ENCODE results near the gene DNHD1.

The DNHD1 gene

DNA sequence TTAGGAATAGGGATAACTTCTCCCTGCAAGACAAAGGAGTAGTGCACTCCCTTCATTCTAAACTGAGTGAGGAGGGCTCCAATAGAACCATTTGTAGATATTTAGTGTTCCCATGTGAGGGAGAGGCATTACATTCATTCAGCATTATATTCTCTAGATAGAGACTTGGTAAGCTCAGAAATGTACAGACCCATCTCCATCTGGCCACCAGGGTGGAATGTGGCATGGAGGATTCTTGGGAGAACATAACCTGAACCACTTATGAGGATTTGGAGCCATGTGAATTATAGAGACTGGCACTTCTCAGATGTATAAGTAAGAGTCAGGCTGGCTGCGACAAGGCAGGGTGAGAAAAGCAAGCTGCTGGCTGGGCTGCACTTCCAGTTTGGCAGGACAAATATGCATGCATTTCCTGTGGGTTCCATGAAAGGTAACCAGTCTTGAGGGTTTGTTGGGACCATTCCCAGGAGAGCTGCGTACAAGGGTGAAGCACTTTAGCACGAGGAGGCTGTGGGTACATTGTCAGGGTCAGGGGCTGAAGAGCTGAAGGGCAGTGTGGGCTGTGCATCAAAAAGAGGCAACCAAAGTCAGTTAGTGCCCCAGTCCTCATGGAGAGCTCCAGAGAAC lies 97.2 kb downstream of the DNHD1 start:
- H3K4me3 ChIP-seq (ENCODE audit: low read length) = no peak overlapping the region
- TF ChIP-seq ZNF274 (IDR thresholded peaks at IDR 0.05; ENCODE audit: low read depth, low read length) = no peak

DNA sequence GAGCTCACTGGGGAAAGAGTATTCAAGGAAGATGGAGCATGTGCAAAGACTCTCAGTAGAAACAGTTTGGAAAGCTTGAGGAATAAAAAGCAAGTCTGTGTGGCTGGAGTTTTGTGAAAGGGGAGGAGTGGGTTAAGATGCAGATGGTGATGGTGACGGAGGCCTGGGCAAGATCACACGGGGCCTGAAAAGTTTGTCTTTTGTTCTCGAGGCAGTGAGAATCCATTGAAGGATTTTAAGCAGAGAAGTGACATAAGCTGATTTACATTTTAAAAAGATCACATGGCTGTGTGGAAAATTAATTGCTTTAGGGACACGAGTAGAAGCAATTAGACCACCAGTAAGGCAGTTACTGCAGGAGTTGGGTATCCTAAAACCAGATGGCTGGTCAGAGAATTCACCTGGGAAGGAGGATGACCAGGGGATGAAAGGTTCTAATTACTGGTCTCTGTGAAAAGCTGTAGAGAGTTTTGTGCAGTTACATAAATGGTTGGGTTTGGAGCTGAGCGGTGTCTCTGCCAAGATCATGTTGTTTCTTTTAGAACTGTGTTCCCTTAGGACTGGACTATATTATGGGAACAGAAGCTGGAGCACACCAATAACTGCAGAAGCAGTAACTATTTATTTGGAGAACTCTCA lies 99.3 kb downstream of the DNHD1 start:
- no peak for TF ChIP-seq ZNF274 (IDR thresholded peaks at IDR 0.05; ENCODE audit: low read depth, low read length)

DNA sequence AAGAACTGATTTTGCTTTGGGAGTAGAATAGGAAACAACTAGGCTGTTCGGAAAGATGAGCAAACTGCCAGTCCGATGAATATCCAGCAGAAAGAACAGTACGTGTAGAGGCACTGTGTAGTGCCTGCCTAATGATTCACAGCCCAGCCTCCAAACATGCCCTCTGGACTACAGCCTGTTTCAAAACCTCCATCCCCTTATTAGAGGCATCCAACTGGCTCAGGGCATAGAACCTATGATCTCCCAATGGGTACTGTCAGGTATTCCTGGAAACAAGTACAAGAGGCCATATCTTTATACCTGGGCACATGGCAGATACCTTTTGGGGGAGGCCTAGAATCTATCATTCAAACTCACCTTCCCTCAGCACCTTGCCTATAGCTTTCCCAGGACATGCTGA lies 101.5 kb downstream of the DNHD1 start:
- no peak for TF ChIP-seq ZNF274 (IDR thresholded peaks at IDR 0.05; ENCODE audit: low read depth, low read length)
- no peak overlapping the region for H3K4me3 ChIP-seq (ENCODE audit: low read length)

More for the DNA sequence above, 99.3 kb downstream of the DNHD1 start:
- no peak overlapping the region for H3K4me3 ChIP-seq (ENCODE audit: low read length)

DNA sequence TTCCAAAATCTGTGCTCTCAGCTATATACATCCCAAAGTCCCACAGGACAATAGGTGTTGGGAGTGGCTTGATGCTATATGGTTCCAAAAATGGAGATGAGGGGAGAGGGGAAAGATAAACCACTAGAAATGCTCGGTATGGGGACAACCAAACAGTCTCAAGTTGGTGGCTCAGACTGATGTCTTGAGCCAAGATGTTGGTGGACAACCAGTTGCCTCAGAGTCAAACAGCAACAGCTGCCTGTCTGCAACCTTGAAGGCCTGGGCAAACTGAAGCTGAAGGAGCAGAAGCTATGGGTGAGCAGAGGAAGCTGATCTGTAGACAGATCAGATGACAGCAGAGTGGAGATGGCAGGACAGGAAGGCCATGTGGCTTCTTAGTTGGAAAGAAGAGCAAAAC lies 102.4 kb downstream of the DNHD1 start:
- TF ChIP-seq ZNF274 (IDR thresholded peaks at IDR 0.05; ENCODE audit: low read depth, low read length) = no peak
- H3K4me3 ChIP-seq (ENCODE audit: low read length) = no peak overlapping the region

DNA sequence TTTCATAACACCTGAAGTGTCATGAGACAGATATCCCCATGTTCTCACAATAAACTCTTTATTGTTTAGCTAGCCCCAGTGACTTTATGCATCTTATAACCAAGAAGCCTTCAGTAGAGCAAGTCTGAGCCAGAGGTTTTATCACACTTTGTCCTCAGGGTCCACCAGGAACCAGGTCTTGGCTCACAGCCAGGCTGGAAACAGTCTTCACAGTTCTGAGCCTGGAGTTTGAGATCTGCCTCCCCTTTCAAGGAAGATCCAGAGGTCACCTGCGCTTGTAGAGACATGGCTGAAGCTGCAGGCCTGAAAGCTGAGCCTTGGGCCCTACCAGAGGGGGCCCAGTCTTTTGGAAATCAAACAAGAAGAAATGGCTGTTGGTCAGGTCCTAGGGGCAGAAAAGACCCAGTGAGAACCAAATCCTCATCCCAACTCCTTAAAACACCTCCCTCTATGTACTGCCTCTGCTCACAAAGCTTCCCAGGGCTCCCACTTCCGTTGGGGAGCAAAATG lies 102.9 kb downstream of the DNHD1 start:
- H3K4me3 ChIP-seq (ENCODE audit: low read length) = no peak overlapping the region
- TF ChIP-seq ZNF274 (IDR thresholded peaks at IDR 0.05; ENCODE audit: low read depth, low read length) = no peak

DNA sequence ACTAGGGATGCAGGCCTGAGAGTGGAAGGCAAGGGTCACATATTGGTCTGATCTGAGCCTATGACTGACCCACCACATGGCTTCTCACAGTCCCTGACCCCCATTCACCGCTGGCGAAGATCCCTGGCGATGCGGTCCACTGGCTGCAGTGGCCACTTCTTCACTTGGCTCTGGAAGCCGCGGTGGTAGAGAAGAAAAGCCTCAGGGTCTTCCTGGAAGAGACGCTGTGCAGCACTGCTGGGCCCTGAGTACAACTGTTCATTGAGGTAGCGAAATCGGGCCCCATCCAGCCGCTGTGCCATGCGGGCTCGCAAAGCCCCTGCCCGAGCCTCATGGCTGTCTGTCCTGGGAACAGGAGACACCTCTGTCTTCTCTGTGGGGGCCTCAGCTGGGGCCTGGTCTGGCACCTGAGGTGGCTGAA lies 104.0 kb downstream of the DNHD1 start:
- H3K4me3 ChIP-seq (ENCODE audit: low read length) = no peak overlapping the region
- TF ChIP-seq ZNF274 (IDR thresholded peaks at IDR 0.05; ENCODE audit: low read depth, low read length) = no peak

DNA sequence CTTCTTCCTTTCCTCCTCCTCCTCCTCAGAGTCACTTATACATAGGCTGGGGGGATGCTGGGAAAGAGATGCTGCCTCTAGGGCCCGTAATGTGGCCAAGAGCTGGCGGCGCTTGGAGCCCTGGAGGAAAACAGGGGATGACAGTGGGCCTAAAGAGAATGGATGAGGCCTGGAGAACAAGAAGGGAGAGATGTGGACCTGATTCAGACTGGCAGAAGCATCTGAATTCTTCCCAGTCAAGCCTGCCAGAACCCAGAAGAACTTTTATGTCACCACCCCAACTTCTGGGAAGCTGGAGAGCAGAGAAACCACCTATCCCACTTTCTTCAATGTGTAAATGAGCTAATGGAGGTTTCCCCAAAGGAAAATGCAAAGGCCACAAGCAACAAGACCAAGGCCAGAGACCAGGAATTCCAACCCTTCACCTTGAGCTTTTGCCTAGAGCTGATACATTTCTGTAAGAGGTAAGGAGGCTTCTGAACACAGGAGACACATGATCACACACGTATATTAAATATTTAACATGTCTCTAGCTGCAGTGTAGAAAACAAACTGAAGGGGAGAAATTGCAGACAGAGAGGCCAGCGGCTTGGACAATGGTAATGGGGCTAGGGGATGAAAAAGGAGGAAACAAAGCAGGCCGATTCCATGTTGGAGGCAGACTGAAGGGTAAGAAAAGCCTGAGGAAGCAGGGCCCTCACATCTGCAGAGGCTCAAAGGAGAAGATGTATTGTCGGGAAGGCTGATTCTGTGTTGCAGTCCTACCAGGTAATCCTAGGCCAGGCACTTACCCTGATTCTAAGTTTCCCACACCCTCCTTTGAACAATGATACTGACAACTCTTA lies 105.2 kb downstream of the DNHD1 start:
- H3K4me3 ChIP-seq (ENCODE audit: low read length) = peak overlapping the region; percentile 69
- no peak for TF ChIP-seq ZNF274 (IDR thresholded peaks at IDR 0.05; ENCODE audit: low read depth, low read length)

DNA sequence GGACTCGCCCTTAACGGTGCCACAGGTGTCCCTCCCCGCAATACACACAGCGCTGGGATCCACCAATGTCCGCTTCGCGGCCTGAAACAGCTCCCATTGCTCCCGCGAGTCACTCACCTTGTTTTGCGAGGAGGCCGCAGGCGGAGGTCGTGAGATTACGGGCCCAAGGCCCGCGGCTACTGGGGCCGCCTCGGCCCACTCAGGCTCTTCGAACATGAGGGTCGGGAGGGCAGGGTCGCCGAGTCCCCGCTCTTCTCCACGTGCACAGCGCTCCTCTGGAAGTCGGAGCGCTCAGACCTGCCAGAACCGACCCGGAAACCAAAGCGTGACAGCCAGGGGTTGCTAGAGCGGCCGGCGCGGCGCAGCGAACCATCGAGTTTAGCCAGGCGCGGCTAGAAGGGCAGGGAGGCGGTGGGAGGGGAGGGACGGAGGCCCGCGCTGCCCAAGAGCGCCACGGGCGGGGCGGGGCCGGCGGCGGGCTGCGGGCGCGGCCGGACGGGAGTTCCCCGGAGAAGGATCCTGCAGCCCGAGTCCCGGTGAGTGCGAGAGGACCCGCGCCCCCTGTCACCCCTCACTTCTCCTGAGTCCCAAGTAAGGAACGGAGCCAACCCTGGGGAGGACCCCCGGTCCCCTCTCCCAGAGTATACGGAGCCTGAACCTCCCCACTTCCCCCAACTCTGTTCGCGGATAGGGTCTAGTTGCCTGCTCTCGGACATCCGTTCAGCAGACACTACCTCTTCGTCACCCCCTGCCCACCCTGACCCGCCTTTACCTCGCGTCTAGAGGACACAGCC lies 106.4 kb downstream of the DNHD1 start, which contains the start of the genes ILK and RRP8:
ILK (plus strand) TSS at position 488 of the 794 bp plus-strand sequence. CDS start 498 bp downstream, outside the sequence.
RRP8 (minus strand) TSS at position 330 of the 794 bp plus-strand sequence; CDS start at position 216, 114 bp downstream.
- TF ChIP-seq ZNF274 (IDR thresholded peaks at IDR 0.05; ENCODE audit: low read depth, low read length) = no peak
- H3K4me3 ChIP-seq (ENCODE audit: low read length) = peak within 1 kb of the TSS; percentile 69

DNA sequence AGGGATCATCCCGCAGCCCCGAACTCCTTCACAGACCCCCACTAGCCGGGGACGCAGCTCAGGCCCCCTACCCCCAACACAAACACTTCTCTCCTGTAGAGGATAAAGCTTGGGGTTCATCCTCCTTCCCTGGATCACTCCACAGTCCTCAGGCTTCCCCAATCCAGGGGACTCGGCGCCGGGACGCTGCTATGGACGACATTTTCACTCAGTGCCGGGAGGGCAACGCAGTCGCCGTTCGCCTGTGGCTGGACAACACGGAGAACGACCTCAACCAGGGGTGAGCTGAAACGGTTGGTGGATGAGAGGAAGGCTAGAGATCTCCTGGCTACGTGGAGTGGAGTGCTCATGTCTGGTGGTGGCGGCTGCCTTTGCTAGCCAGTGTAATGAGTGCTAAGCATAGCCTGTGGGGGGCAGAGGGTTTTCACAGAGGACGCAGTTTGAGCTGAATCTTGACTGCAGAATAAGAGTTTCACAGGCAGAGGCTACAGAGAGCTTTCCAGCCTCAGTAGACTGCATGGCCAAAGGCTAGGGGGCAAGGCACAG lies 107.1 kb downstream of the DNHD1 start:
- peak overlapping the region; percentile 69 for H3K4me3 ChIP-seq (ENCODE audit: low read length)
- no peak for TF ChIP-seq ZNF274 (IDR thresholded peaks at IDR 0.05; ENCODE audit: low read depth, low read length)

DNA sequence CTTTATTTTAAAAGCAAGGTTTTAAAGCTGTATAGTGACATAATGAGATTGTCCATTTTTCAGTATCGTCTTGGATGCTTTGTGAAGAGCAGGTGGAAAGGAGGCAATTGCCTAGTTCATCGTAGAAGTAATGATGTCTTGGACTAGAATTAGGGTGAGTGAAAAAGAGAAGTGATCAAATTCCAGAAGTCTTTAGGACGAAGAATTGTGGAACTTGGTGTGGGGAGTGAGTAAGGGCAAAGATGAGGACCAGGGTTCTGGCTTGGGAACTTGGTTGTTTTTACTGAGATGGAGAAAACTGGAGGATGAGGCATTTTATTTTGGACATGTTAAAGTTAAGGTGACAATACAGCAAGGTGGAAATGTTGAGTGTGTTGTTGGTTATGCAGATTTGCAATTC lies 107.7 kb downstream of the DNHD1 start:
- H3K4me3 ChIP-seq (ENCODE audit: low read length) = peak overlapping the region; percentile 69

DNA sequence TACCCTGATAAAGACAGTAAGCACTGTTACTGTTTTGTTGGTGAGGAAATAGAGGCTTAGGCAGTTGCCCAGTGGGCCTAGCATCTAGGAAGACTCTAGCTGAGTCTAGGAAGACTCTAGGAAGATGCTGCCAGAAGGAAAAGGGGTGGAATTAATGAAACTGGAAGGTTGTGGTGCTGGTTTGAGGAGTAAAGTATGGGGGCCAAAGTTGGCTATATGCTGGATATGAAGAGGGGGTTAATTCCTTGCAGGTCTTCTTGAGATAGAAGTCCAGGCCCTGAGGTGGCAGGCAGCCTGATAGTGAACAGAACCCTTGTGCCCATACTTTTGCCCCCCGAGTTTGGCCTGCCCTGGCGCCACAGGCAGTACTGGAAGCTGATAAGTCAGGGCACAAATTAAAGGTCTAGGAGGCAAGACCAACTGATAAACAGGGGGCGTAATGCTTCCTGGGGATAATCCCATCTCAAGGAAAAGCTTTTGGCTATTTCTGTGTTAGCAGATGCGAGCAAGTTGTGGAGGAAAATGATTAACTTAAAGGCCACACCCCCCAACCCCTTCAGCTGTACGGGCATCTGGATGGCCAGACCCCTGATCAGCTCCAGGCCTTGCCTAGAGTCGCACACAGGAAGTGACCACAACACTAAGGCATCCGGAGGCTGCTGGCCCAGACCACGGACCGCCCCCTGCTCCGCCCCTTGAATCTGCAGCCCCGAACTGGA lies 109.5 kb downstream of the DNHD1 start:
- TF ChIP-seq ZNF274 (IDR thresholded peaks at IDR 0.05; ENCODE audit: low read depth, low read length) = no peak
- H3K4me3 ChIP-seq (ENCODE audit: low read length) = peak overlapping the region; percentile 49; the same call in 1 of the 2 replicates

More for the DNA sequence above, 107.7 kb downstream of the DNHD1 start:
- TF ChIP-seq ZNF274 (IDR thresholded peaks at IDR 0.05; ENCODE audit: low read depth, low read length) = no peak

DNA sequence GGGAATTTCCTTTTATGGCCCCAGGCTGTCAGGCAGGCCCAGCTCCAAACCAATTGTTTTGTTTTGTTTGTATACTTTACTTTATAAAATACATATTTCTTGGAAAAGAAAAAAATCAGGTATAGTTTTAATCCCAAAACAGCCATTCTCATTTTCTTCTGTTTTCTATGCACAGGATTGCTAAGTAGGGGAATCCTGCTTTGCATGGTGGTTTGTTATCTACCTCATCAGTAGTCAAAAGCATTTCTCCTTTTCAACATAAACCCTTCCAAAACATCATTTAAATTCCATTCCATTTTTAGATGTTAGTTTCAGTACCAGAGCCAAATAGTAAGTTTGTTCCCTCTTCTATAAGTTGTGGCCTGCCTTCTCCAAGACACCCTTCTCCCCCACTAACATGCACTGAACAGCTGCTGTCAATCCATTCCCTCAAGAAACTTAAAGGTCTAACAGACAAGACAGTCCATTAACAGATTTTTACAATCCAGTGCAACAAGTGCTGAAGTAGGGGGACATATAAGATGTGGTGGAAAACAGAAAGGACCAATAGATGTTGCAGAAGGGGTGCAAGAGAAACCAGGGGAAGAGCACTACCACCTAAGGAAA lies 110.2 kb downstream of the DNHD1 start:
- TF ChIP-seq ZNF274 (IDR thresholded peaks at IDR 0.05; ENCODE audit: low read depth, low read length) = no peak

More for the DNA sequence above, 110.2 kb downstream of the DNHD1 start:
- H3K4me3 ChIP-seq (ENCODE audit: low read length) = no peak overlapping the region
